HG03066 (cell line): Measurements from ENCODE around the gene TAC1.
"Not testable (repeated sequence)": the region's sequence is repeated elsewhere in the genome, so short reads cannot be mapped to it uniquely, and the experiment has no call there.

ENCODE experiments used
- ATAC-seq: cut with Tn5 transposase; IDR thresholded peaks from one replicate; pipeline ENCODE4 v1.9.1; 2021; ENCODE audit warnings: low read depth; ENCODE audit not compliant: unreplicated experiment

The TAC1 gene, protein sequence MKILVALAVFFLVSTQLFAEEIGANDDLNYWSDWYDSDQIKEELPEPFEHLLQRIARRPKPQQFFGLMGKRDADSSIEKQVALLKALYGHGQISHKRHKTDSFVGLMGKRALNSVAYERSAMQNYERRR

DNA sequence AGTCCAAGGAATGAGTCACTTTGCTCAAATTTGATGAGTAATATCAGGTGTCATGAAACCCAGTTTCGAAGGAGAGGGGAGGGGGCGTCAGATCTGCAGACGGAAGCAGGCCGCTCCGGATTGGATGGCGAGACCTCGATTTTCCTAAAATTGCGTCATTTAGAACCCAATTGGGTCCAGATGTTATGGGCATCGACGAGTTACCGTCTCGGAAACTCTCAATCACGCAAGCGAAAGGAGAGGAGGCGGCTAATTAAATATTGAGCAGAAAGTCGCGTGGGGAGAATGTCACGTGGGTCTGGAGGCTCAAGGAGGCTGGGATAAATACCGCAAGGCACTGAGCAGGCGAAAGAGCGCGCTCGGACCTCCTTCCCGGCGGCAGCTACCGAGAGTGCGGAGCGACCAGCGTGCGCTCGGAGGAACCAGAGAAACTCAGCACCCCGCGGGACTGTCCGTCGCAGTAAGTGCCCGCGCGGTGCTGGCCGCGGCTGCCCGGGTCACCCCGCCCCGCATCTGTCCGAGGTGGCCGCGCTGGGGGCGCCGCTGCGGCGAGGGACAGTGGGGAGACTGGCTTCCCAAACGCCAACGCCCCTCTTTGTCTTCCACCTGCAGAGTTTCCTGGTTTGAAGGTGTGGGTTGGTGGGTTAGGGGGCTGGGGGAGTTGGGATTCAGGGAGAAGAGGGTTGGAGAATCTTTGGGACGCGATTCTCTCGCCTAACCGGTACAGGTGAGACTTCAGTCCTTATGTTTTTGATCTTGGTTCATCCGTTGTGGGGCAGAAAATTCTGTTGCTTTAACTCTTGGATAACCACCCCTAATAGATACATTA is at the start of gene TAC1:
TSS of gene TAC1 (plus strand) at position 351 of the 829 bp plus-strand sequence. CDS start 527 bp downstream, outside the sequence.
- no peak for ATAC-seq

DNA sequence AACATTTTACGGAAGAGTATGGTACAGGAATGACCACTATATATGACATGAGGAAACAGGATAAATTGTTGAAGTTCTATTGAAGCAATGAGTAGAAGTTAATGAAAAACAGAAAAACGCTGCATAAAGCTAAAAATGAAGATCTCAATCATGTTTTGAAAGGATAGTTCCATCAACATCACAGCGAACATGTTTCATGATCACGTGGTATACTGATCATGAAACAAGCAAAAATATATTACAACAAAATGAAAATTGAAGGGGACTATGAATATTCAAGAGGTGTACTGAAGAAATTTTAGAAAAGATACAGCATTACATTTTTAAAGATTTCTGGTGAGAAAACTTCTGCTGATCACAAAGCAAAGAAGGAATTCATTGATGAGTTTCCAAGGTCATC is 45.9 kb upstream of the TAC1 start:
- ATAC-seq: no peak

DNA sequence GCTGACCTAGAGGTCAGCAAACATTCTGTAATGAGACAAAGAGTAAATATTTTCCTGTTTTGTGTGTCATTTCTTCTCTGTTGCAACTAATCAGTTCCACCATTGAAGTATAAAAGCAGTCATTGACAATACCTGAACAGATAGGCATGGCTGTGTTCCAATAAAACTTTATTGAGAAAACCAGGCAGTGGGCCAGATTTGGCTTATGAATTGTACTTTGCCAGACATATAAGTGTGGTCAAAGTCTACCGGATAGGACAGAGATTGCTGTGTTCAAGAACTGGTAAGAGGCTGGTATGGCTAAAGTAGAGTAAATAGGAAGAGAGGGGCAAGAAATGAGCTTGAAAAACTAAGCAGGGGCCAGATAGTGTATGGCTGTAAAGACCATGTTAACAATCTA is 38.3 kb upstream of the TAC1 start:
- ATAC-seq: no peak

DNA sequence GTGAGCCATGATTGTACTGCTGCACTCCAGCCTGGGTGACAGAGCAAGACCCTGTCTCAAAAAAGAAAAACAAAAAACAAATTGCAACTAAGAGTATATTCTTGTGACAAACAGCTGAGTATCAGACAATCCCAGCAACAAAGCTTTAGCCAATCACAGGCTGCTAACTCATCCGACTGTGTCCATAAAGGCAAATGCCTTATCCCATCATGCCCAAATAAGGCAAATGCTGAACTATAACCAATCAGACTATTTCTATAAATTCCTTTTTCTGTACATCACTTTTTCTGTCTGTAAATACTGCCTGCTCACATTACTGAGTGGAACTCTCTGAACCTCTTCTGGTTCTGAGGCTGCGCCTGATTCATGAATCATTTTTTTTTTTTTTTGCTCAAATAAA is 37.5 kb upstream of the TAC1 start:
- no peak for ATAC-seq

DNA sequence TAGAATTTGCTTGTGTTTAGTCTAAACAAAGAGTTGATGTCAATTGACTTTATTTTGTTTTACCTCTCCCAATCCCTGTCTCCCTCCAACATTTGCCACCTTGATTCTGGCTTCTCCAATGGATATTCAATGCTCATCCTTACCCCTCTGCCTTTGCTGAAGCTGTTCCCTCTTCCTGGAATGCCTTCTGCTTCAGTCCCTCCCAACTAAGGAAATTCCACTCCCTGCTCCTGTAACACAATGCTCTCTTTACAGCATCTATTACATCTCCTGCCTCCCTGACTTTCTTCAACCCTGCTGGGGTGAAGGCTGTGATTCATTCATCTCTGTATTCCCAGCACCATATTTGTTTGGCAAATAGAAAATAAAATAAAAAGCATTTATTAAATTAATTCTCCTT is 34.5 kb upstream of the TAC1 start:
- ATAC-seq: no peak

DNA sequence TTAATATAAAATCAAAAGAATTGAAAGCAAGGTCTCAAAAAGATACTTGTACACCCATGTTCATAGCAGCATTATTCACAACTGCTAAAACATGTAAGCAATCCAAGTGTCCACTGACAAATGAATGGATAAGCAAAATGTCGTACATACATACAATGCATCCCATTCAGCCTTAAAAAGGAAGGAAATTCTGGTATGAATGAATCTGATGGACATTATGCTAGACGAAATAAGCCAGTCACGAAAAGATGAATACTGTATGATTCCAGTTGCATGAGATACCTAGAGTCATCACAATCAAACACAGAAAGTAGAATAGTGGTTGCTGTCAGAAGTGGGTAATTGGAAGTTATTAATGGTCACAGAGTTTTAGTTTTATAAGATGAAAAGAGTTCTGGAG is 9.5 kb upstream of the TAC1 start:
- no peak for ATAC-seq

DNA sequence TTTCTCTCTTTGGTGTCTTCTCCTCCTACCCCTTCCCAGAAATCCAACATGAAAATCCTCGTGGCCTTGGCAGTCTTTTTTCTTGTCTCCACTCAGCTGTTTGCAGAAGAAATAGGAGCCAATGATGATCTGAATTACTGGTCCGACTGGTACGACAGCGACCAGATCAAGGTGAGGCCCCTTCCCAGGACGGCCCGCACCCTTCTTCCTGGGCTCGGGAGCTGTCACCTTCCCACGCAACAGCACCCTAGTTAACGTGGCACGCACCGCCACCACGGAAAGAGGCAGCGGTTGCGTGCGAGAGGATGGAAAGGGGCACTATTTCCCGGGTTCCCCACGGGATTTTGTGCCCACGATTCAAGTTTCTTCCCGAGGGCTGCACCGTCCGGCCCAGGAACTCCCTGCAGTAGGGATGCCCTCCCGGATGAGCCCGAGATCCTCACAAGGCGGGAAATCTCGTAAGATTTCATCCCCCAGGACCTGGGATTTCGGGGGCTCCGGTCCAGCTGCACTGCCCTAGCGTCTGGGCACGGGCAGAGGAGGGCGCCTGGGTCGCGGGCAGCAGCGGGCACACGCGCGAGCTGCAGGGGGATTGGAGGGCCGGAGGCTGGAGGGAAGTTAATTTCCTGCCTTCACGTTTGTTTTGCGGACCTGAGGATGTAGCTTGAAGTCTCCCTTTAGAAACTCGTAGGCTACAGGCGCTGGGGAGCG is 834 bp downstream of the TAC1 start:
- no peak for ATAC-seq

DNA sequence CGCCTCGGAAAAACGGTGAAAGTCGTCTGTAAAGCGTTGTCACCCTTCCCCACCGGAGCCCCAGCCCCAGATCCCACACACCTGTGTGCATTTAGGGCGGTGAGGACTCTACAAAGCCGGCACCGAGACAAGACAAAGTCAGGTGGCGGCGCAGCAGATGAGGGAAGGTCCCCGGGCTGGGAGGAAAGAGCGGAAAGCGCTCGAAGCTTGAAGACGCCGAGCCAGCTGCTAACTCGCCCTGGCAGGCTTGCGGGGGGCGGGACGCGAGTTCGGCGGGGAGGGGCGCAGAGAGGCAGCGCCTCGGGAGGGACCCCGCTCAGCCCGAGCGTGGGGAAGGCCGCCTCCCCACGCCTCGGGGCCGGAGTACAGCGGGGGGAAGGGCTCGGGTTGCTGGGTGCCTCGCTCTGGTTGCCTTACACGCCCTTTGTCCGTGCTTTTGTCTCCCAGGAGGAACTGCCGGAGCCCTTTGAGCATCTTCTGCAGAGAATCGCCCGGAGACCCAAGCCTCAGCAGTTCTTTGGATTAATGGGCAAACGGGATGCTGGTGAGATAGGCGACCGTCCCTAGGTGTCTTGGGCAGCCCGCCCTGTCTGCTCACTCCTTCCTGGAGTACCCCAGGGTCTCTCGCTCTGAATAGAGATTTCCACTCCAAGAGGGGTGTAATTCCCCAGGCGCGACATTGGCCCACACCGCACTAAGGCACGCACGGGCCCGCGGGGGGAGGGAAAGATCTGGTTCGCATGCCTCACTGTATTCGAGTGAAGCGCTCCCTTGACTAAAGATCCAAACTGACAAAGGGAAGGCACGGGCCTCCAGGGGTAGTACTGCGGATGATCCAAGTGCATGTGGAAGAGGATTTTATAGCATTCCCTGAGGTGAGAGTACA is 1.6 kb downstream of the TAC1 start:
- no peak for ATAC-seq

DNA sequence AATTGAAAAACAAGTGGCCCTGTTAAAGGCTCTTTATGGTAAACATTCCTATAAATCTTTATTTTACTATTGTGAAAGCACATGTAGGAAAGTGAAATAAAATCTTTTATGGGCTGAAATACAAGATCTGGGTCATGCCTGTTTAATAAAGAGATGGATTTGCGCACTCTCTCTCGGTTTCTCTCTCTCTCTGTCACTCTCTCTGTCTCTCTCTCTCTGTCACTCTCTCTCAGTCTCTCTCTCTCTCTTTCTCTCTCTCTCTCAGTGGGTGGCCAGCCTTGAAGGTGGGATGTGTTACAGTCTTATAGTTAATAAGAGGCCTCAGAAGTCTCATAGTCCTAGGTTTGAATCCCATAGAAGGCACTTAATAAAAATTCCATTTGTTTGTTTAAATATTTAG is 2.4 kb downstream of the TAC1 start:
- ATAC-seq: no peak

- ATAC-seq: no peak
These were observed 3.2 kb downstream of the TAC1 start for GRCh38 chr7:97735075-97735474.

- no peak for ATAC-seq
These were observed 16.6 kb downstream of the TAC1 start for GRCh38 chr7:97748482-97748881.

DNA sequence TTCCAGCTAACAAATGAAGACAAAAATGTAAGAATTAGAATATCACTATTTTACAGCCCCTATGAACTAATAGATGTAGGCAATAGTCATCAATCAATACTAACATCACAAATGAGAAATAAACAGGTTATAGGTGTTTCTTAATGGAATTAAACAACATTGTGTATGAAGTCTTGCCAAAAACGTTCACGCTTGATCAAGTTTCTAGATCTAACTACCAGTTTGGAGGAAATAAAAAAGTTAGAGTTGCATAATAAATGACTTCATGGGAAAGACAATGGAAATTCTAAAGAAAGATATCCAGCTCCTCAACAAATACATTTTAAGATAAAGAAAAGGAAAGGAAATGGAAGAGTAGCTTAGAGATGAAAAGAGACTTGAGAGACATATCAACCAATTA is 19.7 kb downstream of the TAC1 start:
- ATAC-seq: no peak

DNA sequence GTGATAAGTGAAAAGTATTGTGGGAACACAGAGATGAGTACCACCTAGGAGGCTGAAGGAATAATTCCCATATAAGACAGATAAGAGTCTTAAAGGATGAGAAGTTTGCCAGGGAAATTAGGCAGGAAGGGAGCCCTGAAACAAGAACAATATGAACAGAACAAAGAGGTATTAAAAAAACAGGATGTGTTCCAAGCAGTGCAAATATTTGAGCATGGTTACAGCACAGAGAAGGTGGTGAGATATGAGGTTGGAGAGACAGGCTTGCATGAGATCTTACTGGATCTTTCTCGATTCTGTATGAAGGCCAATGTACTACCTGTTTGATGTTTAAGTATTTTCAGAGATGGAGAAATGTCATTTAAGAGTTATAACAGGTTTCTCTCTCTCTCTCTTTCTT is 20.3 kb downstream of the TAC1 start:
- no peak for ATAC-seq

DNA sequence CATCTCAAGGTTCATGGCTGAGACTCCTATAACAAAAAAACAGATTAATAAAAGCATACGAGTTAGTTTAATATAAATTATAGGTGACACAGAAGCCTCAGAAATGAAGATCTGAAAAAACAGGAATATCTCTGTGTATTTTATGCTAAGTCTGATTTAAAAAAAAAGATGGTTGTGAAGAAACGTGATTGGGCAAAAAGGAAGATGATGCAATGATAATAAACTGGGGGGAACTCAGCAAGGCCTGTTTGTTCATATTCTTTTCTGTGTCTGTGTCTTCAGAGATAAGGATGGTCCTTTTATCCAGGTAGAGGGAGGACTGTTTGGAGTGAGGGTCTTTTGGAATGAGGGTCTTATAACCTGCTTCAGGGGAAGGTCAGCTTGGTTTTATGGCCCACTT is 25.9 kb downstream of the TAC1 start:
- ATAC-seq: no peak

DNA sequence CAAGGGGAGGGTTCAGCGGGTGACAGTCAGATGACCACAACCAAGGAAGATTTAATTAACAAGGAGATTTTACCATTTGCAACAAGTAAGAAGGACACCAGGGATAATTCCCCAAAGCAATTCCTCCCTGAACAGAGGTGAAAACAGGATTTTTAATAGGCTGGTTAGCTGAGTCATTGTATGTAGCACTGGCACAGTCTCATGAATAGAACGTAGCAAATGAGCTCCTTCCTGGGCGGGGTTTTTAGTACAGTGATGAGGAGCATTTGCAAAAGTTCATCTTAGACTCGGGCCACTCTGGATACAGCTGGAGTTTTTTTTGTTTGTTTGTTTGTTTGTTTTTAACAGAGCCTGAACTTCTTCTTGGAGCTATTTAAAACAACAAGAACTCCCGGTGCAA is 39.0 kb downstream of the TAC1 start:
- ATAC-seq: no peak

DNA sequence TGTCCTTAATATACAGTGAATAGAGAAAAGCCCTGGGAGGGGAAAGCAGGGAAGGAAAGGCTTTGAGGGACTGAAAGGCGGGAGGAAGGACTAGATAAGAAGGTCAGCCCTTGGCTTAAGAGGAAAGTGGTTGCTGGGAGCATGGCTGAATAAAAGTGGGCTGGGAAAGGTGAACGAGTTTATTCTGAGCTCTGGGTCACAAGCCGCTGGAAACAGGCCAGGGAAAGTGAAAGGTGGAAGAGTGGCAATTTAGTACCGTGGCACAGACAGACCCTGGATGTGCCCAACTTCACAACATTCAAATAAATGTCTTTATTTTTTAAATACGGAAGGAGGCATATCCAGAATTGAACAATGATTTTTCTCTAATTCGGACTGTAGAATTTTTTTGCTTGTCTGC is 39.7 kb downstream of the TAC1 start:
- no peak for ATAC-seq

GRCh38 chr7:97772045-97772901 is 40.4 kb downstream of the TAC1 start:
- ATAC-seq: no peak

- ATAC-seq: not testable (repeated sequence)
These were observed 54.5 kb downstream of the TAC1 start for GRCh38 chr7:97786398-97786797.
